ENCODE measurements around the gene PDE3A.

- TF ChIP-seq CTCF (IDR thresholded peaks at IDR 0.05) (no peak), POLR2A (IDR thresholded peaks at IDR 0.05) (no peak)
These were observed 108.9 kb downstream of the PDE3A start for GRCh38 chr12:20477255-20477654.
